HG03558 (cell line): ENCODE results near the gene RPS6KA5.
A peak's percentile ranks its signal among the peaks of the same experiment; 100 is the strongest.
"Not testable (repeated sequence)": the region's sequence is repeated elsewhere in the genome, so short reads cannot be mapped to it uniquely, and the experiment has no call there.

ENCODE experiments used
- ATAC-seq: cut with Tn5 transposase; IDR thresholded peaks from one replicate; pipeline ENCODE4 v1.9.1; 2021; ENCODE audit warnings: moderate number of reproducible peaks; ENCODE audit not compliant: unreplicated experiment; ENCODE audit errors: extremely low read depth

RPS6KA5 gene

GRCh38 chr14:90953643-90954042 is 106.8 kb downstream of the RPS6KA5 start:
- ATAC-seq, result not testable (repeated sequence)

GRCh38 chr14:90943367-90943766 is 117.1 kb downstream of the RPS6KA5 start:
- ATAC-seq, result no peak

GRCh38 chr14:90942511-90942910 is 117.9 kb downstream of the RPS6KA5 start:
- no peak for ATAC-seq

GRCh38 chr14:90941706-90942105 is 118.7 kb downstream of the RPS6KA5 start:
- no peak for ATAC-seq

- no peak for ATAC-seq
Observed at GRCh38 chr14:90940318-90940962, 120.0 kb downstream of the RPS6KA5 start.

- not testable (repeated sequence) for ATAC-seq
Observed at GRCh38 chr14:90939252-90939795, 121.1 kb downstream of the RPS6KA5 start.

GRCh38 chr14:90938615-90939014 is 121.8 kb downstream of the RPS6KA5 start:
- no peak for ATAC-seq

GRCh38 chr14:90936757-90937440 is 123.5 kb downstream of the RPS6KA5 start:
- no peak for ATAC-seq

GRCh38 chr14:90924621-90925340 is 135.7 kb downstream of the RPS6KA5 start:
- no peak for ATAC-seq

GRCh38 chr14:90922141-90922540 is 138.3 kb downstream of the RPS6KA5 start:
- no peak for ATAC-seq

- ATAC-seq, result no peak
Observed at GRCh38 chr14:90911121-90911520, 149.3 kb downstream of the RPS6KA5 start.

- no peak for ATAC-seq
Observed at GRCh38 chr14:90907178-90907577, 153.3 kb downstream of the RPS6KA5 start.

- ATAC-seq, result peak; percentile 75
Observed at GRCh38 chr14:90905531-90905930, 154.9 kb downstream of the RPS6KA5 start.

GRCh38 chr14:90903101-90903500 is 157.3 kb downstream of the RPS6KA5 start:
- no peak for ATAC-seq

GRCh38 chr14:90900476-90901083 is 159.9 kb downstream of the RPS6KA5 start:
- ATAC-seq, result no peak

- no peak for ATAC-seq
Observed at GRCh38 chr14:90897022-90897421, 163.4 kb downstream of the RPS6KA5 start.

GRCh38 chr14:90894241-90894640 is 166.2 kb downstream of the RPS6KA5 start:
- no peak for ATAC-seq

- ATAC-seq, result no peak
Observed at GRCh38 chr14:90893510-90893909, 166.9 kb downstream of the RPS6KA5 start.

- ATAC-seq, result no peak
Observed at GRCh38 chr14:90892970-90893369, 167.5 kb downstream of the RPS6KA5 start.

GRCh38 chr14:90891326-90891725 is 169.1 kb downstream of the RPS6KA5 start:
- ATAC-seq, result no peak
